ENCODE data around the gene BOK. TPM values are rescaled to one million over a fixed set of nuclear protein-coding genes. Genes with fewer than 3 reads are reported as not detected.
"Not testable (repeated sequence)": the region's sequence is repeated elsewhere in the genome, so short reads cannot be mapped to it uniquely, and the experiment has no call there.

The BOK gene
- total and polyA plus RNA-seq, 2 donors (not counting 1 experiment from before 2014, with no cell fraction given) = 21.2 to 42.4 TPM

DNA sequence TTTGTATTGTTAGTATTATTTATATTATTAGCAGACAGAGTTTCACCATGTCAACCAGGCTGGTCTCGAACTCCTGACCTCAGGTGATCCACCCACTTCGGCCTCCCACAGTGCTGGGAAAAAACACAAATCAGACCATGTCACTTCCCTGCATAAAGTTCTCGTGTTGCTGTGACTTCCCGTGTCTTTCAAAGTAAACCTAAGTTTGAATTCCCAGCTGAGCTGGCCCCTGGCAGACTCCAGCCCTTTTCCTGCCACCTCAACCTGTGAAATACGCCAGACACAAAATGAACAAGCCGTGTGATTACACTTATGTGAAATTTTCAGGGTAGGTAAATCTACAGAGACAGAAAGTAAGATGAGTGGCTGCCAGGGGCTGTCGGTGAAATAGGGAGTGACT is 7.9 kb downstream of the BOK start:
- Histone ChIP-seq H3K4me3 (replicated peaks in 1 of 4; ENCODE audit: control extremely low read depth in 1 of 4, insufficient read depth in 1 of 4, low read depth in 3 of 4, low read length in 4 of 4) (no peak overlapping the region), H3K36me3 (ENCODE audit: control insufficient read depth, insufficient read depth, low read length) (peaks cover 18% of the 10 kb centered on the region), H3K27me3 (ENCODE audit: control insufficient read depth, insufficient read depth, low read length) (no peaks in the 10 kb centered on the region), H3K79me2 (ENCODE audit: control insufficient read depth, insufficient read depth, low read length) (peaks cover 16% of the 10 kb centered on the region), H3K9ac (ENCODE audit: insufficient read depth, low read length) (no peak overlapping the region), H3K27ac (ENCODE audit: insufficient read depth, low read length) (no peak overlapping the region), H3K4me2 (ENCODE audit: extremely low read depth, insufficient read depth, low read length) (no peak overlapping the region), H3K4me1 (ENCODE audit: control insufficient read depth, extremely low read depth, insufficient read depth, low read length) (peaks cover 6% of the 10 kb centered on the region), H3K9me3 (ENCODE audit: control insufficient read depth, insufficient read depth, low read depth, low read length) (no peaks in the 10 kb centered on the region), H2AFZ (ENCODE audit: low read length) (no peak overlapping the region), H4K20me1 (ENCODE audit: control insufficient read depth, extremely low read depth, insufficient read depth, low read length) (no peaks in the 10 kb centered on the region)
- TF ChIP-seq, protein P1, sequence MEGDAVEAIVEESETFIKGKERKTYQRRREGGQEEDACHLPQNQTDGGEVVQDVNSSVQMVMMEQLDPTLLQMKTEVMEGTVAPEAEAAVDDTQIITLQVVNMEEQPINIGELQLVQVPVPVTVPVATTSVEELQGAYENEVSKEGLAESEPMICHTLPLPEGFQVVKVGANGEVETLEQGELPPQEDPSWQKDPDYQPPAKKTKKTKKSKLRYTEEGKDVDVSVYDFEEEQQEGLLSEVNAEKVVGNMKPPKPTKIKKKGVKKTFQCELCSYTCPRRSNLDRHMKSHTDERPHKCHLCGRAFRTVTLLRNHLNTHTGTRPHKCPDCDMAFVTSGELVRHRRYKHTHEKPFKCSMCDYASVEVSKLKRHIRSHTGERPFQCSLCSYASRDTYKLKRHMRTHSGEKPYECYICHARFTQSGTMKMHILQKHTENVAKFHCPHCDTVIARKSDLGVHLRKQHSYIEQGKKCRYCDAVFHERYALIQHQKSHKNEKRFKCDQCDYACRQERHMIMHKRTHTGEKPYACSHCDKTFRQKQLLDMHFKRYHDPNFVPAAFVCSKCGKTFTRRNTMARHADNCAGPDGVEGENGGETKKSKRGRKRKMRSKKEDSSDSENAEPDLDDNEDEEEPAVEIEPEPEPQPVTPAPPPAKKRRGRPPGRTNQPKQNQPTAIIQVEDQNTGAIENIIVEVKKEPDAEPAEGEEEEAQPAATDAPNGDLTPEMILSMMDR (conservative IDR thresholded peaks at IDR 0.05 in 1 of 2, IDR thresholded peaks at IDR 0.05 in 1 of 2; ENCODE audit: low read depth in 1 of 2, low read length in 2 of 2) = no peak
- no peak for TF ChIP-seq EZH2 (IDR thresholded peaks at IDR 0.05; ENCODE audit: low read length, missing control alignments)
- DNase-seq (ENCODE audit: low read depth in 2 of 2) = no peak

GRCh38 chr2:241567266-241567665 is 8.7 kb downstream of the BOK start:
- Histone ChIP-seq H3K79me2 (ENCODE audit: control insufficient read depth, insufficient read depth, low read length) (peaks cover 13% of the 10 kb centered on the region), H3K36me3 (ENCODE audit: control insufficient read depth, insufficient read depth, low read length) (peaks cover 17% of the 10 kb centered on the region)
- H3K4me1 ChIP-seq (ENCODE audit: control insufficient read depth, extremely low read depth, insufficient read depth, low read length); DNase-seq (ENCODE audit: low read depth in 2 of 2); H3K27ac ChIP-seq (ENCODE audit: insufficient read depth, low read length); H2AFZ ChIP-seq (ENCODE audit: low read length); H3K27me3 ChIP-seq (ENCODE audit: control insufficient read depth, insufficient read depth, low read length); H3K9ac ChIP-seq (ENCODE audit: insufficient read depth, low read length); H3K9me3 ChIP-seq (ENCODE audit: control insufficient read depth, insufficient read depth, low read depth, low read length); H4K20me1 ChIP-seq (ENCODE audit: control insufficient read depth, extremely low read depth, insufficient read depth, low read length); H3K4me2 ChIP-seq (ENCODE audit: extremely low read depth, insufficient read depth, low read length); H3K4me3 ChIP-seq (replicated peaks in 1 of 4; ENCODE audit: control extremely low read depth in 1 of 4, insufficient read depth in 1 of 4, low read depth in 3 of 4, low read length in 4 of 4): not testable (repeated sequence)

DNA sequence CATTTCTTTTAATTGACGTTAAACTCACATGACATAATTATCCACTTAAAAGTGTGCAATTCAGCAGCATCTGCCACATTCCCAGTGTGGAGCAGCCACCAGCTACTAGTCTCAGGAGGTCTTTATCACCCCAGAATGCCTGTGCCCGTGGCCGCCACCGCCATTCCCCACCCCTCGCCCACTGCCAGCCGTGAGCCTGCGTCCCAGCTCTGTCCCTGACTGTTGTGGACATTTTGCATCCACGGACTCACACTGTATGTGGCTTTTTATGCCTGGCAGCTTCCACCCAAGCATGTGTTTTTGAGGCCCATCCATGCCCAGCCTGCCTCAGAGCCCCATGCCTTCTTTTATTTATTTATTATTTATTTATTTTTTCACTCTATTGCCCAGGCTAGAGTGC is 9.2 kb downstream of the BOK start:
- Histone ChIP-seq H3K9ac (ENCODE audit: insufficient read depth, low read length) (no peak overlapping the region), H3K4me2 (ENCODE audit: extremely low read depth, insufficient read depth, low read length) (no peak overlapping the region), H3K36me3 (ENCODE audit: control insufficient read depth, insufficient read depth, low read length) (peaks cover 15% of the 10 kb centered on the region), H3K4me1 (ENCODE audit: control insufficient read depth, extremely low read depth, insufficient read depth, low read length) (no peaks in the 10 kb centered on the region), H3K27ac (ENCODE audit: insufficient read depth, low read length) (no peak overlapping the region), H3K4me3 (replicated peaks in 1 of 4; ENCODE audit: control extremely low read depth in 1 of 4, insufficient read depth in 1 of 4, low read depth in 3 of 4, low read length in 4 of 4) (no peak overlapping the region), H2AFZ (ENCODE audit: low read length) (no peak overlapping the region), H3K9me3 (ENCODE audit: control insufficient read depth, insufficient read depth, low read depth, low read length) (no peaks in the 10 kb centered on the region), H3K79me2 (ENCODE audit: control insufficient read depth, insufficient read depth, low read length) (peaks cover 7% of the 10 kb centered on the region), H4K20me1 (ENCODE audit: control insufficient read depth, extremely low read depth, insufficient read depth, low read length) (no peaks in the 10 kb centered on the region), H3K27me3 (ENCODE audit: control insufficient read depth, insufficient read depth, low read length) (no peaks in the 10 kb centered on the region)
- DNase-seq (ENCODE audit: low read depth in 2 of 2) = no peak
- no peak for TF ChIP-seq EZH2 (IDR thresholded peaks at IDR 0.05; ENCODE audit: low read length, missing control alignments)
- TF ChIP-seq, protein P1 (conservative IDR thresholded peaks at IDR 0.05 in 1 of 2, IDR thresholded peaks at IDR 0.05 in 1 of 2; ENCODE audit: low read depth in 1 of 2, low read length in 2 of 2) = no peak

All from fibroblast of lung (primary cell).